ENCODE measurements around the gene CH25H. TPM values are rescaled to one million over a fixed set of nuclear protein-coding genes. Genes with fewer than 3 reads are reported as not detected.

Gene CH25H
- total RNA-seq, 1 experiment from 2014 or later, result not detected

DNA sequence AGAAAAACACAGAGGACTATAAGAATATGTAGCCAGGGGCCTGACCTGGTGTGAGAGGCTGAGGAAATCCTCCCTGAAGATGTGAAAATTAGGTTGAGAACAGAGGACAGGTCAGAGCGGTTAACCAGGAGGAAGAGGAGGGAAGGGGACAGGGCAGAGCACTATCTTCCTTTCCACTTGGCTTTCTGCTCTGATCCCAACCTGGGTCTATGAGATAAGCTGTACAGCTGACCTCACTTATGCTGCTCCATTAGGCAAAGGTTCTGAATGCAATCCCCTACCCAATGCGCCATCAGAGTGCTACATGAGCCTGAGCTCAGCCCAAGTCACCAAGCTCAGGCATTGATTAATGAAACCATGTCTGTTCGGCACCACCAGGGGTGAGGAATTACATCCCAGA lies 33.9 kb upstream of the CH25H start:
- Histone ChIP-seq H3K4me2 (no peak overlapping the region), H2AFZ (no peak overlapping the region), H3K9me2 (ENCODE audit: insufficient read depth) (no peaks in the 10 kb centered on the region), H3F3A (ENCODE audit: insufficient read depth, low read depth) (peaks cover 11% of the 10 kb centered on the region; the same call in 1 of the 2 replicates), H3K27ac (no peak overlapping the region), H3K4me1 (replicated peaks; ENCODE audit: insufficient read depth) (peaks cover 17% of the 10 kb centered on the region), H3K9me3 (ENCODE audit: insufficient read depth, low read depth) (no peaks in the 10 kb centered on the region), H3K4me3 (no peak overlapping the region), H3K36me3 (ENCODE audit: low read depth) (0 out of 2 replicates have a peak, but pooled peaks cover 6% of the 10 kb centered on the region), H3K27me3 (ENCODE audit: insufficient read depth, low read depth) (no peaks in the 10 kb centered on the region), H3K79me2 (ENCODE audit: low read depth) (no peaks in the 10 kb centered on the region), H4K20me1 (ENCODE audit: insufficient read depth) (no peaks in the 10 kb centered on the region)
- ChIA-PET POLR2A (ENCODE audit: unreplicated experiment) (no interaction called here), CTCF (no interaction called here)
- no peak for DNase-seq
- TF ChIP-seq EZH2 (IDR thresholded peaks at IDR 0.05; ENCODE audit: low read depth), result no peak
- TF ChIP-seq, protein P1, sequence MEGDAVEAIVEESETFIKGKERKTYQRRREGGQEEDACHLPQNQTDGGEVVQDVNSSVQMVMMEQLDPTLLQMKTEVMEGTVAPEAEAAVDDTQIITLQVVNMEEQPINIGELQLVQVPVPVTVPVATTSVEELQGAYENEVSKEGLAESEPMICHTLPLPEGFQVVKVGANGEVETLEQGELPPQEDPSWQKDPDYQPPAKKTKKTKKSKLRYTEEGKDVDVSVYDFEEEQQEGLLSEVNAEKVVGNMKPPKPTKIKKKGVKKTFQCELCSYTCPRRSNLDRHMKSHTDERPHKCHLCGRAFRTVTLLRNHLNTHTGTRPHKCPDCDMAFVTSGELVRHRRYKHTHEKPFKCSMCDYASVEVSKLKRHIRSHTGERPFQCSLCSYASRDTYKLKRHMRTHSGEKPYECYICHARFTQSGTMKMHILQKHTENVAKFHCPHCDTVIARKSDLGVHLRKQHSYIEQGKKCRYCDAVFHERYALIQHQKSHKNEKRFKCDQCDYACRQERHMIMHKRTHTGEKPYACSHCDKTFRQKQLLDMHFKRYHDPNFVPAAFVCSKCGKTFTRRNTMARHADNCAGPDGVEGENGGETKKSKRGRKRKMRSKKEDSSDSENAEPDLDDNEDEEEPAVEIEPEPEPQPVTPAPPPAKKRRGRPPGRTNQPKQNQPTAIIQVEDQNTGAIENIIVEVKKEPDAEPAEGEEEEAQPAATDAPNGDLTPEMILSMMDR (conservative IDR thresholded peaks at IDR 0.05), result no peak
- intact Hi-C loops (cut with micrococcal nuclease; ENCODE audit: unreplicated experiment), result no loop called here
- BruUV-seq (replicated peaks), result no TSS peak

DNA sequence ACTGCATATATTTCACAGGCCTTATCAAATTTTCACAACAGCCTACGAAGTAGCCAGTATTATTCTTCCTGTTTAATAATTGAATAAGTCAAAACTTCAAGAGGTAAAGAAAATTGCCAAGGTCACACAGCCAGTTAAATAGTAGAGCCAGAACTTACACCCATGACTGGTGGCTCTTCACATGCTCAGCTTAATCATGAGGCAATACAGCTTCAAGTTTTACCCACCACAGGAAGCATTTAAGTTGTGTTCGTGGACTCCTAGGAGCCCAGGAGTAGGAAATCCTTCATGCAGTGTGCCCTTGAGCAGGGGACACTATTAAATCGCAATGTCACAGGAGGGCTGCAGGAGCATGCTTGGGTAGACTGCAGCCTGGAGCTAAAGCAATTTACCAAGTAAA lies 33.4 kb upstream of the CH25H start:
- Histone ChIP-seq H3K4me1 (replicated peaks; ENCODE audit: insufficient read depth) (peaks cover 17% of the 10 kb centered on the region), H3K4me2 (no peak overlapping the region), H3K79me2 (ENCODE audit: low read depth) (no peaks in the 10 kb centered on the region), H3K27me3 (ENCODE audit: insufficient read depth, low read depth) (no peaks in the 10 kb centered on the region), H3F3A (ENCODE audit: insufficient read depth, low read depth) (peaks cover 11% of the 10 kb centered on the region; the same call in 1 of the 2 replicates), H3K9me2 (ENCODE audit: insufficient read depth) (no peaks in the 10 kb centered on the region), H3K9me3 (ENCODE audit: insufficient read depth, low read depth) (no peaks in the 10 kb centered on the region), H3K27ac (no peak overlapping the region), H2AFZ (no peak overlapping the region), H4K20me1 (ENCODE audit: insufficient read depth) (no peaks in the 10 kb centered on the region), H3K36me3 (ENCODE audit: low read depth) (0 out of 2 replicates have a peak, but pooled peaks cover 2% of the 10 kb centered on the region), H3K4me3 (no peak overlapping the region)
- POLR2A ChIA-PET (ENCODE audit: unreplicated experiment), result no interaction called here
- intact Hi-C loops (cut with micrococcal nuclease; ENCODE audit: unreplicated experiment), result no loop called here
- no peak for TF ChIP-seq EZH2 (IDR thresholded peaks at IDR 0.05; ENCODE audit: low read depth)
- TF ChIP-seq, protein P1 (conservative IDR thresholded peaks at IDR 0.05), result no peak
- DNase-seq, result no peak
- CTCF ChIA-PET, result no interaction called here
- BruUV-seq (replicated peaks), result no TSS peak

DNA sequence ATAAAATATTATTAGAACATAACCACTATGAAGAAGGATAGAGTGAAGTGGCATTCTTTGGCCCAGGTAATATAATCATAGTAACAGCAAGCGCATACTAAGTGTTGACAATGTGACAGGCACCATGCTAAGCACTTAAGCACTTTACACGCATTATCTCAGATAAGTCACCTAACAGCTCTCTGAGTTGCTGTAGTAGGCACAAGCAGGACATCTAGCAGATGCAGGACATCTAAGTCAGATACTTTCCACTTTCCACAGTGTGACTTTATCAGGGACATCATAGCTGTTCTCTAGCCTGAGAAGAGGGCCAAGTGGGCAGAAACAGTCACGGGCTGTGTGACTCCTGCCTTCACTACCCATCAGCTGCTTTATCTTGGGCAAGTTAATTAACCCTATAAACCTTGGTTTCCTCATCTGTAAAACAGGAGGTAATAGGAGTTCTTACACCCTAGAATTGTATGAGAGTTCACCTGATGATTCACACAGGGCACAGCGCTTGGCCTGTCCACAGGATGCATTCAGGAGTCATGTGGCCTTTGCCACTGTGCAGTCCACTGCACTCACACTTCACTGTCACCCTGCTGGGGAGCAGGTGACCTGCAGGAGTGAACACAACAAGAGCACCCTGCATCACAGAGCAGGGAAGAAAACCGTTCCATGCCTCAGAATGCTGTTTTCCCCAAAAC lies 32.0 kb upstream of the CH25H start:
- Histone ChIP-seq H3K4me3 (no peak overlapping the region), H3K27ac (no peak overlapping the region), H3K79me2 (ENCODE audit: low read depth) (no peaks in the 10 kb centered on the region), H3K9me3 (ENCODE audit: insufficient read depth, low read depth) (no peaks in the 10 kb centered on the region), H3F3A (ENCODE audit: insufficient read depth, low read depth) (peaks cover 11% of the 10 kb centered on the region; the same call in 1 of the 2 replicates), H3K9me2 (ENCODE audit: insufficient read depth) (no peaks in the 10 kb centered on the region), H3K4me1 (replicated peaks; ENCODE audit: insufficient read depth) (peaks cover 17% of the 10 kb centered on the region), H2AFZ (no peak overlapping the region), H4K20me1 (ENCODE audit: insufficient read depth) (no peaks in the 10 kb centered on the region), H3K4me2 (no peak overlapping the region), H3K27me3 (ENCODE audit: insufficient read depth, low read depth) (no peaks in the 10 kb centered on the region), H3K36me3 (ENCODE audit: low read depth) (no peaks in the 10 kb centered on the region)
- intact Hi-C loops (cut with micrococcal nuclease; ENCODE audit: unreplicated experiment), result no loop called here
- TF ChIP-seq, protein P1 (conservative IDR thresholded peaks at IDR 0.05), result no peak
- TF ChIP-seq EZH2 (IDR thresholded peaks at IDR 0.05; ENCODE audit: low read depth), result no peak
- BruUV-seq (replicated peaks), result no TSS peak
- ChIA-PET POLR2A (ENCODE audit: unreplicated experiment) (no interaction called here), CTCF (no interaction called here)
- DNase-seq, result no peak
